ENCODE measurements around the gene TSN. TPM values are rescaled to one million over a fixed set of nuclear protein-coding genes. Genes with fewer than 3 reads are reported as not detected.
A peak's percentile ranks its signal among the peaks of the same experiment; 100 is the strongest.
"Not testable (repeated sequence)": the region's sequence is repeated elsewhere in the genome, so short reads cannot be mapped to it uniquely, and the experiment has no call there.

The TSN gene
- total RNA-seq, 1 experiment from 2014 or later: 125 TPM

- peaks cover 11% of the 10 kb centered on the region for H3K4me1 Mint-ChIP-seq (ENCODE audit: low read depth, unreplicated experiment)
- no peak for DNase-seq
These were observed 28.1 kb upstream of the TSN start for GRCh38 chr2:121727332-121727731.

GRCh38 chr2:121727950-121728349 lies 27.5 kb upstream of the TSN start:
- Mint-ChIP-seq H3K36me3 (ENCODE audit: insufficient read depth, unreplicated experiment) (peaks cover 73% of the 10 kb centered on the region), H3K4me1 (ENCODE audit: low read depth, unreplicated experiment) (peaks cover 9% of the 10 kb centered on the region), H3K9me3 (ENCODE audit: low read depth, unreplicated experiment) (no peaks in the 10 kb centered on the region), H3K27ac (ENCODE audit: unreplicated experiment) (no peak overlapping the region), H3K27me3 (ENCODE audit: unreplicated experiment) (no peaks in the 10 kb centered on the region), H3K4me3 (ENCODE audit: low read depth, unreplicated experiment) (no peak overlapping the region)
- intact Hi-C loops (cut with micrococcal nuclease; ENCODE audit: unreplicated experiment): no loop called here
- no TSS peak for BruUV-seq (replicated peaks)
- DNase-seq: no peak
- CTCF ChIA-PET: no interaction called here
- no peak for TF ChIP-seq CTCF (IDR thresholded peaks at IDR 0.05; ENCODE audit: unreplicated experiment)

More at GRCh38 chr2:121727332-121727731, 28.1 kb upstream of the TSN start:
- intact Hi-C loops (cut with micrococcal nuclease; ENCODE audit: unreplicated experiment): no loop called here
- BruUV-seq (replicated peaks): no TSS peak
- Mint-ChIP-seq H3K4me3 (ENCODE audit: low read depth, unreplicated experiment) (no peak overlapping the region), H3K36me3 (ENCODE audit: insufficient read depth, unreplicated experiment) (peaks cover 69% of the 10 kb centered on the region), H3K27ac (ENCODE audit: unreplicated experiment) (no peak overlapping the region), H3K9me3 (ENCODE audit: low read depth, unreplicated experiment) (no peaks in the 10 kb centered on the region), H3K27me3 (ENCODE audit: unreplicated experiment) (no peaks in the 10 kb centered on the region)
- no peak for TF ChIP-seq CTCF (IDR thresholded peaks at IDR 0.05; ENCODE audit: unreplicated experiment)
- CTCF ChIA-PET: interaction anchor here (0.6 kb wide), 1 partner anchor 9 kb away, joined by 5 read pairs; the partner anchor contains the start of gene NIFK

- Mint-ChIP-seq H3K27ac (ENCODE audit: unreplicated experiment) (no peak overlapping the region), H3K9me3 (ENCODE audit: low read depth, unreplicated experiment) (no peaks in the 10 kb centered on the region), H3K4me3 (ENCODE audit: low read depth, unreplicated experiment) (no peak overlapping the region), H3K27me3 (ENCODE audit: unreplicated experiment) (no peaks in the 10 kb centered on the region), H3K36me3 (ENCODE audit: insufficient read depth, unreplicated experiment) (peaks cover 89% of the 10 kb centered on the region), H3K4me1 (ENCODE audit: low read depth, unreplicated experiment) (peaks cover 17% of the 10 kb centered on the region)
- intact Hi-C loops (cut with micrococcal nuclease; ENCODE audit: unreplicated experiment): no loop called here
- no peak for TF ChIP-seq CTCF (IDR thresholded peaks at IDR 0.05; ENCODE audit: unreplicated experiment)
- BruUV-seq (replicated peaks): no TSS peak
- no peak for DNase-seq
- CTCF ChIA-PET: no interaction called here
These were observed 24.1 kb upstream of the TSN start for GRCh38 chr2:121731366-121731765.

GRCh38 chr2:121734544-121734943 lies 20.9 kb upstream of the TSN start:
- intact Hi-C loops (cut with micrococcal nuclease; ENCODE audit: unreplicated experiment); H3K27me3 Mint-ChIP-seq (ENCODE audit: unreplicated experiment); BruUV-seq (replicated peaks); H3K4me3 Mint-ChIP-seq (ENCODE audit: low read depth, unreplicated experiment); H3K27ac Mint-ChIP-seq (ENCODE audit: unreplicated experiment); CTCF ChIA-PET; DNase-seq; H3K9me3 Mint-ChIP-seq (ENCODE audit: low read depth, unreplicated experiment): not testable (repeated sequence)
- peaks cover 77% of the 10 kb centered on the region for H3K36me3 Mint-ChIP-seq (ENCODE audit: insufficient read depth, unreplicated experiment)
- H3K4me1 Mint-ChIP-seq (ENCODE audit: low read depth, unreplicated experiment): peaks cover 17% of the 10 kb centered on the region

GRCh38 chr2:121735518-121736074 lies 19.9 kb upstream of the TSN start:
- Mint-ChIP-seq H3K4me3 (ENCODE audit: low read depth, unreplicated experiment) (peak overlapping the region; percentile 99), H3K4me1 (ENCODE audit: low read depth, unreplicated experiment) (peaks cover 17% of the 10 kb centered on the region), H3K27ac (ENCODE audit: unreplicated experiment) (peak overlapping the region; percentile 96), H3K36me3 (ENCODE audit: insufficient read depth, unreplicated experiment) (peaks cover 67% of the 10 kb centered on the region), H3K27me3 (ENCODE audit: unreplicated experiment) (peaks cover 5% of the 10 kb centered on the region), H3K9me3 (ENCODE audit: low read depth, unreplicated experiment) (no peaks in the 10 kb centered on the region)
- CTCF ChIA-PET: interaction anchor here (1.1 to 2.5 kb wide), 4 partner anchors 9 to 204 kb away, joined by 3 to 11 read pairs (median 8); partner anchors contain the start of genes RNU4ATAC and TSN
- TF ChIP-seq CTCF (IDR thresholded peaks at IDR 0.05; ENCODE audit: unreplicated experiment): peak; percentile 11
- no TSS peak for BruUV-seq (replicated peaks)
- intact Hi-C loops (cut with micrococcal nuclease; ENCODE audit: unreplicated experiment): no loop called here
- no peak for DNase-seq

Data from Calu3 (cell line).